Measurements from ENCODE around the gene RABGGTB.

DNA sequence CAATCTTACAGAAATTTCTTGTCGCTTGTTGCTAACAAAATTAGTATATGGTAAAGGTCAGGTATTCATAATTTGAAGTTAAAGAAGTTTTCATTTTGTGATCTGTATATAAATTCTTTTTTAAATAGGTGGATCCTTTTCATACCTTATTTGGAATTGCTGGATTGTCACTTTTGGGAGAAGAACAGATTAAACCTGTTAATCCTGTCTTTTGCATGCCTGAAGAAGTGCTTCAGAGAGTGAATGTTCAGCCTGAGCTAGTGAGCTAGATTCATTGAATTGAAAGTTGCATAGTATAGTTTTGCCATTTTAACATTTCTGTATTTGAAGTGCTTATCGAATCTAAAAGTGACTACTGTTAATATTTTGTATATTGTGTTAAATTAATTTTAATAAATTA, 8.3 kb downstream of the RABGGTB start:
- TF ChIP-seq, protein P1, sequence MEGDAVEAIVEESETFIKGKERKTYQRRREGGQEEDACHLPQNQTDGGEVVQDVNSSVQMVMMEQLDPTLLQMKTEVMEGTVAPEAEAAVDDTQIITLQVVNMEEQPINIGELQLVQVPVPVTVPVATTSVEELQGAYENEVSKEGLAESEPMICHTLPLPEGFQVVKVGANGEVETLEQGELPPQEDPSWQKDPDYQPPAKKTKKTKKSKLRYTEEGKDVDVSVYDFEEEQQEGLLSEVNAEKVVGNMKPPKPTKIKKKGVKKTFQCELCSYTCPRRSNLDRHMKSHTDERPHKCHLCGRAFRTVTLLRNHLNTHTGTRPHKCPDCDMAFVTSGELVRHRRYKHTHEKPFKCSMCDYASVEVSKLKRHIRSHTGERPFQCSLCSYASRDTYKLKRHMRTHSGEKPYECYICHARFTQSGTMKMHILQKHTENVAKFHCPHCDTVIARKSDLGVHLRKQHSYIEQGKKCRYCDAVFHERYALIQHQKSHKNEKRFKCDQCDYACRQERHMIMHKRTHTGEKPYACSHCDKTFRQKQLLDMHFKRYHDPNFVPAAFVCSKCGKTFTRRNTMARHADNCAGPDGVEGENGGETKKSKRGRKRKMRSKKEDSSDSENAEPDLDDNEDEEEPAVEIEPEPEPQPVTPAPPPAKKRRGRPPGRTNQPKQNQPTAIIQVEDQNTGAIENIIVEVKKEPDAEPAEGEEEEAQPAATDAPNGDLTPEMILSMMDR (IDR thresholded peaks at IDR 0.05), result no peak
- no peak for TF ChIP-seq POLR2A (IDR thresholded peaks at IDR 0.05)

Data from uterus (tissue), 2 donors.